Measurements from ENCODE around the gene NEDD8.

GRCh38 chr14:24232645-24233537 is 724 bp upstream of the NEDD8 start, which contains the start of gene GMPR2:
- TF ChIP-seq, protein P1, sequence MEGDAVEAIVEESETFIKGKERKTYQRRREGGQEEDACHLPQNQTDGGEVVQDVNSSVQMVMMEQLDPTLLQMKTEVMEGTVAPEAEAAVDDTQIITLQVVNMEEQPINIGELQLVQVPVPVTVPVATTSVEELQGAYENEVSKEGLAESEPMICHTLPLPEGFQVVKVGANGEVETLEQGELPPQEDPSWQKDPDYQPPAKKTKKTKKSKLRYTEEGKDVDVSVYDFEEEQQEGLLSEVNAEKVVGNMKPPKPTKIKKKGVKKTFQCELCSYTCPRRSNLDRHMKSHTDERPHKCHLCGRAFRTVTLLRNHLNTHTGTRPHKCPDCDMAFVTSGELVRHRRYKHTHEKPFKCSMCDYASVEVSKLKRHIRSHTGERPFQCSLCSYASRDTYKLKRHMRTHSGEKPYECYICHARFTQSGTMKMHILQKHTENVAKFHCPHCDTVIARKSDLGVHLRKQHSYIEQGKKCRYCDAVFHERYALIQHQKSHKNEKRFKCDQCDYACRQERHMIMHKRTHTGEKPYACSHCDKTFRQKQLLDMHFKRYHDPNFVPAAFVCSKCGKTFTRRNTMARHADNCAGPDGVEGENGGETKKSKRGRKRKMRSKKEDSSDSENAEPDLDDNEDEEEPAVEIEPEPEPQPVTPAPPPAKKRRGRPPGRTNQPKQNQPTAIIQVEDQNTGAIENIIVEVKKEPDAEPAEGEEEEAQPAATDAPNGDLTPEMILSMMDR (IDR thresholded peaks at IDR 0.05; ENCODE audit: low read length): no peak
- TF ChIP-seq EZH2 (IDR thresholded peaks at IDR 0.05; ENCODE audit: borderline replicate concordance, low read length): no peak
